ENCODE data around the gene SMG5.

Gene SMG5

GRCh38 chr1:156281693-156282478 lies 739 bp downstream of the SMG5 start:
- DNase-seq (ENCODE audit: low spot score) = no peak

- no peak for DNase-seq (ENCODE audit: low spot score)
Observed at GRCh38 chr1:156281281-156281680, 1.3 kb downstream of the SMG5 start.

GRCh38 chr1:156279837-156280236 lies 2.8 kb downstream of the SMG5 start:
- no peak for DNase-seq (ENCODE audit: low spot score)

GRCh38 chr1:156276966-156277381 lies 5.7 kb downstream of the SMG5 start:
- DNase-seq (ENCODE audit: low spot score) = no peak

- no peak for DNase-seq (ENCODE audit: low spot score)
Observed at GRCh38 chr1:156276532-156276931, 6.1 kb downstream of the SMG5 start.

GRCh38 chr1:156270314-156270713 lies 12.3 kb downstream of the SMG5 start:
- no peak for DNase-seq (ENCODE audit: low spot score)

- DNase-seq (ENCODE audit: low spot score) = no peak
Observed at GRCh38 chr1:156268336-156268735, 14.3 kb downstream of the SMG5 start.

GRCh38 chr1:156266051-156266450 lies 16.6 kb downstream of the SMG5 start:
- DNase-seq (ENCODE audit: low spot score) = no peak

GRCh38 chr1:156263288-156263655 lies 19.4 kb downstream of the SMG5 start:
- no peak for DNase-seq (ENCODE audit: low spot score)

GRCh38 chr1:156262461-156263287 lies 20.0 kb downstream of the SMG5 start:
- no peak for DNase-seq (ENCODE audit: low spot score)

GRCh38 chr1:156260896-156261295 lies 21.7 kb downstream of the SMG5 start:
- DNase-seq (ENCODE audit: low spot score) = no peak

GRCh38 chr1:156259805-156260204 lies 22.8 kb downstream of the SMG5 start:
- DNase-seq (ENCODE audit: low spot score) = no peak

GRCh38 chr1:156258859-156259258 lies 23.8 kb downstream of the SMG5 start:
- DNase-seq (ENCODE audit: low spot score) = no peak

- DNase-seq (ENCODE audit: low spot score) = no peak
Observed at GRCh38 chr1:156257711-156258110, 24.9 kb downstream of the SMG5 start.

GRCh38 chr1:156253634-156254033 lies 29.0 kb downstream of the SMG5 start:
- DNase-seq (ENCODE audit: low spot score) = no peak

GRCh38 chr1:156251527-156251926 lies 31.1 kb downstream of the SMG5 start:
- DNase-seq (ENCODE audit: low spot score) = no peak

GRCh38 chr1:156249593-156249992 lies 33.0 kb downstream of the SMG5 start:
- no peak for DNase-seq (ENCODE audit: low spot score)

GRCh38 chr1:156248323-156248683 lies 34.3 kb downstream of the SMG5 start:
- DNase-seq (ENCODE audit: low spot score) = no peak

GRCh38 chr1:156247460-156248322 lies 34.9 kb downstream of the SMG5 start, which contains the start of gene PAQR6:
Gene PAQR6, minus strand, starts transcription at chr1:156248056. Its CDS starts 1,325 bp downstream, at chr1:156246731.
- DNase-seq (ENCODE audit: low spot score) = no peak

- no peak for DNase-seq (ENCODE audit: low spot score)
Observed at GRCh38 chr1:156246781-156247459, 35.7 kb downstream of the SMG5 start.

GRCh38 chr1:156246241-156246780 lies 36.3 kb downstream of the SMG5 start:
- DNase-seq (ENCODE audit: low spot score) = no peak
